EL (cell line): Measurements from ENCODE around the gene CAMK1D.

Experiments
- DNase-seq: peaks from one replicate; pipeline ENCODE4 v3.0.0-alpha.2; 2016

CAMK1D gene

GRCh38 chr10:12873172-12873571 is 523.8 kb downstream of the CAMK1D start:
- no peak for DNase-seq

GRCh38 chr10:12874501-12874900 is 525.2 kb downstream of the CAMK1D start:
- DNase-seq, result no peak

- DNase-seq, result no peak
These were observed 525.8 kb downstream of the CAMK1D start for GRCh38 chr10:12875100-12875499.

- DNase-seq, result no peak
These were observed 526.9 kb downstream of the CAMK1D start for GRCh38 chr10:12876266-12876665.

- no peak for DNase-seq
These were observed 527.8 kb downstream of the CAMK1D start for GRCh38 chr10:12877150-12877549.

- DNase-seq, result no peak
These were observed 531.1 kb downstream of the CAMK1D start for GRCh38 chr10:12880423-12880822.

- no peak for DNase-seq
These were observed 535.5 kb downstream of the CAMK1D start for GRCh38 chr10:12884851-12885250.
